DMS 273 (cell line): ENCODE data around the gene GAB2.
"Not testable (repeated sequence)": the region's sequence is repeated elsewhere in the genome, so short reads cannot be mapped to it uniquely, and the experiment has no call there.

Experiments
- DNase-seq: peaks from one replicate; lab custom pipeline; 2025; ENCODE audit not compliant: unreplicated experiment; lab: John Stamatoyannopoulos, UW

Gene GAB2

DNA sequence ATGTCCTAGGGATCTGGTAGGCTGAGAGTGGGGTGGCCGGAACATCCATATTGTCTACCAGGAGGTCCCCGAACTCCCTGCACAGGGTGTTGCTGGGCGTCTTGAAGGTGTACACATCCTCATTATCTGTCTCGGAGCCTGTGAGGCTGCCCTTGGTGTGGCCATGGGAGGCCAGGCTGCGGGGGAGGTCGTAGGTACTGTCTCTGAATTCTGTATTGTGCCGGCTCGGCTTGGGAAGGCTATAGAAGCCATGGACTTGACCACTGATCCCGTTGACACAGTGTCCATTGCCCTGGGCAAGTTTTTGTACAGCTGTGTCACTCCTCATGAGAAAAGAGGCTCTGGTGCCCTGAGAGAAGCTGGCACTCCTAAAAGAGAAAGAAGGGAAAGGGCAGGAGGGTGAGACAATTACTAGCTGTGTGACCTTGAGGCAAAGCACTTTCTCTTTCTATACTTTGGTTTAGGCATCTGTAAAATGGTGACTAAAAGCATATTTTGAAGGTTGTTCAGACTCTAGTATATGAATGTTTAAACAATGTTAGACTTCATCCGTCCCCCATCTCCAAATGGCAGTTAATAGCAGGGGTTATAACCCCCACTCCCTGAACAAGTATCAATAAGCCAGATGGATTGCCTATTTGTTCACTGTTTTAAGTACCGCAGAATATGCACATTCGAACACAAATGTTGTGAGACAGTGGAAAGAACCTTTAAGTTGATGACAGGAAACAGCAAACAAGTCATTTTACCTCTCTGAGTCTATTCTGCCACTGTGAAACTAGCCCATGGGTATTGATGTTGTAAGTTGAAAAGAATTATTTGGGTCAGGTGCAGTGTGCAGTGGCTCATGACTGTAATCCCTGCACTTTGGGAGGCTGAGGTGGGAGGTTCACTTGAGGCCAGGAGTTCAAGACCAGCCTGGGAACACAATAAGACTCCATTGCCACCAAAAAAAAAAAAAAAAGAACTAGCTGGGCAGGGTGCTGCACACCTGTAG, 190.6 kb downstream of the GAB2 start:
- DNase-seq: no peak

DNA sequence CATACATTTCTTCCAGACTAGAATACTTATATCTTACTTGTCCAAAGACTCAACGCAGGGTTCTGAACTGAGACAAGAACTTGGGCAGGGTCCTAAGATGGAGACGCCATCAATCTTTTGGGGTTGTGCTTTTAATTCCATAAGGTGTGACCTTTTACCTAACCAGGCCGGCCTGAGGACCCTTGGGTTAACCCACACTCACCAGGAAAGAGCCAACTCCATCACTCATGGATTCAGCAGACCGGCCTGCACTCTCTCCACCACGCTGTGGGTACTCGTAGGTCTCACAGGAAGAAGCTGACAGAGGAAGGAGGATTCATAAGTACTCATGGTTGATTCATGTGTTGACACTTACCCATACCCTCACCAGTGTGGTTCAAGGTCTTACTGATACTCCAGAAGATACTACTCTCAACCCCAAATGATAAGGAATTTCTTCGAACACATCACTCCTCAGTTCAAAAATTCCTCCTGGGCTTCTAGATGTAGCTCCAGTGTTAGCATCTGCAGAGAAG, 192.7 kb downstream of the GAB2 start:
- DNase-seq: no peak

DNA sequence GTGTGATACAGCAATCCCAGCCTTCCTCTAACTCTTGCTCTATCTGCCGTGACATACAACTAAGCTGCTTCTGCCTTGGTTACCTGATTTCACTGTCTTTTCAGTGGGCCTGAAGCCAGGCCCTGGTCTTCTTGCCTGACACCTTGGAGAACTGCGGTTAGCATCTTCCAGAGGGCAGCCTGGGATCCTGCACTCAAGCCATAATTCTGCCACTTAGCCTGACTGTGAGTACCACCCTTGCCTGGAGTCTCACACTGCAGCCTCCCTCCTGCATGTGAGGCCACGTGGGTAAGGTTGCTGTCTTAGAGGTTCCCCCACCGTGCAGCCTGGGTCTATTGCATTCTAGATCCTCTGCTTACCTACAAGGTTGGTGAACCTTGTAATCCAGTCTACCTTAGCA, 193.1 kb downstream of the GAB2 start:
- DNase-seq: no peak

DNA sequence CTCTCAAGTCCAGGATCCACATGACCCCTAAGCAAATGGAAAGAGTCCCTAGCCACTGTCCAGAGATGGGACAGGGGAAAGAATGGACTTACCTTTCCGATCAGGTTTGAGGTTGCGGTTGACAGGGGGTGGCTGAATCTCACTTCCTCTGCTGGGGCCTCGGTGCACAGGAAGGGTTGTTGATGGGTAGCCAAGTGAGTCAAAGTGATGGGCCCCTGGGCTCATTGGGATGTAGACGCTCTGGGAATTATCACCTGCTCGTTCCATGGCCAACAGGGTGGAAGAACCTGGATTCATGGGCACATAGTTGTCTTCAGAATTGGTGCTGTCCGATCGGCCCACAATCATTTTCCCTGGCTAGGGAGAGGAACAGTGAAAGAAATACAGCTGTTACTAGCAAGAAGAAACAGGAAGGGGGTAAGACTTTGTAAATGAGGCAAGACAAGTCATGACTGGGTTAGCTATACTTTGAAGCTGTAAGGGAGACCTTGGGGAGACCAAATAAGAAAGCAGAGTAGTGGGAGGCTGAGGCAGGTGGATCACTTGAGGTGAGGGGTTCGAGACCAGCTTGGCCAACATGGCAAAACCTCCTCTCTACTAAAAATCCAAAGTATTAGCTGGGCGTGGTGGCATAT, 194.2 kb downstream of the GAB2 start:
- no peak for DNase-seq

DNA sequence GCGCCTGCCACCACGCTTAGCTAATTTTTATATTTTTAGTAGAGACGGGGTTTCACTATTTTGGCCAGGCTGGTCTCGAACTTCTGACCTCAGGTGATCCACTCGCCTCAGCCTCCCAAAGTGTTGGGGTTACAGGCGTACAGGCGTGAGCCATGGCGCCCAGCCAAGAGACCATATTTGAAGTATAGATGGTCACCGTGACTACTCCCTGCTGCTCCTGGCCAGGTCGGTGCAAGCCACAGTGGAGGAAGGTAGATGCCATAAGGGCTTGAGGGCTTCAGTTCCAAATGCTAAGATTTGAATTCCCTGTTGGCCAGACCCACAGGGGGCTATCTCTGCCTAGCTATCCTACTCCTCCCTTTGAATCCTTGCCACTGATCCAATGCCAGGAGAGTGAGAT, 194.9 kb downstream of the GAB2 start:
- not testable (repeated sequence) for DNase-seq

DNA sequence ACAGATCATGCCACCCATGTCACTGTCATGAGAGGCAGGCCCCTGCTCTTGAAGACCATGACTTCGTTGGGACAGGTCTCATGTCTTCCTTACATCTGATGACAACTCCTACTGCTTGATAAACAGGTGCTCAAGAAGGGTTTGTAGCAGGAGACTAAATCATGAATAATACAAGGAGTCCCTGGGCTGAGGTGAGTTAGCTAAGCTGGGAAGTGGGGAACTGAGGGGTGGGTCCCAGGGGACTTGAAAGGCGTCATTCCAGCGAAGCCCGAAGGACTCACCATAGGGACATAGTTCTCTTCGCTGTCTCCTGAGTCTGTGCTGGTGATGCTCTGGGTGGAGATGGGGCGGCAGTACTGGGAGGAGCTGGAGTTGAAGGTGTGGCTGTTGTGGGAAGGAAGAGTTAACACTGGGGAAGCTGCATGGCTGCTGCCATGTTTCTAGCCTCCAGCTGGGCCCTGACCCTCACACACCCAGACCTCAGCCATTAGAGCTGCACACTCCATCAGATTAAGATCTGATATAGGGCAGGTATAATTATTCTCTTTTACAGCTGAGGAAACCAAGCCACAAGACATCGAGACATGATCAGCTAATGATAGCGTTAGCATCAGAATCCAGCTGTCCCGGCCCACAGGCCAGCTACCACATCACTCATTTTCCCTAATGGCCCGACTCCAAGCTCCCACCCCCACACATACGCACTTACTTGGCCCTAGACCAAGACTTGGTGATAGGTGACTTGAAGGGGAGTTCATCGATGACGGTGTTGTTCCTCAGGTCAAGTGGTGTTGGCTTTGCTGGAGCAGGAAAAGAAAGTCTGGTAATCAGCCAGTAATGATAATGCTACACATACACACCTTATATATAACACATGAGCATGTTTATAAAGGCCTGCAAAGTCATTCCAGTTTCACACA, 196.0 kb downstream of the GAB2 start:
- DNase-seq: no peak

DNA sequence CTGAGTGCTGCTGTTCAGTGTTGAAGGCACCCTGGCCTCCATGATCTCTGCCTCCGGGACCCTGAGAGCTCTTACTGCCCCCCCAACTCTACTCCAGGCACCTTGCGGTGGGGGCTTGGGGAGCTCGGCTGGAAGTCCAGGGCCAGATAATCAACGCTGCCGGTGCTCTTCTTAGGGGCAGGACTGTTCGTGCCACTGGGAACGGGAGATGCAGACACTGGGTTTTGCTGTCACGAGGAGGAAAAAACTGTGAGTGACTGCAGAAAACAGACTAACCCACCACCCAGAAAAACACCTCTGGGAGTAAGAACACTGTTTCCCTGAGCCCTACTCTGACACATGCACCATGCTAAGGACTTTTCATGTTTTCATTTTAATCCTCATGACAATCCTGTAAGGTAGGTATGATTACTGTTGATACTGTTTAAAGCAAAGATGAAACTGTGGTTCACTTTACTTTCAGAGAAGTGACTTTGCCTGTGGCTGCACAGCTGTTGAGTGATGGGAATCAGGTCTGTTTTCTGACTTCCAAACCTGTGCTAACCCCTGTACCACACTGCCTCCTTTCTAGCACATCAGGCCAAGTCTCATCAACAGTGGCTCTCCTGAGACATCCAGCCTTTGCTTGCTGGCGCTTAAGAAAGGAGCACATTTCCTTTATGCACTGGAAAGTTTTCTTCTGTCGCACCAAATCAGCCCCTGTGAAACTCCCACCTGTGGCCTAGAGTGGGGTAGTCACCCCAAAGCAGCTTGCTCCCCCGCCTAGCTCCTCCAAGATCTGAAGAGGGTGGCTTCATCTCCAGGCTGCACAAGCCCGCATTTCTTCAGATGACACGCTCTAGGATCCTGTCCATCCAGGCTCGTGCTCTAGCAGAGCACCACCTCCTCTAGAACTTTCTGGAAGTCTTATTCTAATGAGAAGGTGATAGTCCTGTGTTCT, 197.1 kb downstream of the GAB2 start:
- no peak for DNase-seq

DNA sequence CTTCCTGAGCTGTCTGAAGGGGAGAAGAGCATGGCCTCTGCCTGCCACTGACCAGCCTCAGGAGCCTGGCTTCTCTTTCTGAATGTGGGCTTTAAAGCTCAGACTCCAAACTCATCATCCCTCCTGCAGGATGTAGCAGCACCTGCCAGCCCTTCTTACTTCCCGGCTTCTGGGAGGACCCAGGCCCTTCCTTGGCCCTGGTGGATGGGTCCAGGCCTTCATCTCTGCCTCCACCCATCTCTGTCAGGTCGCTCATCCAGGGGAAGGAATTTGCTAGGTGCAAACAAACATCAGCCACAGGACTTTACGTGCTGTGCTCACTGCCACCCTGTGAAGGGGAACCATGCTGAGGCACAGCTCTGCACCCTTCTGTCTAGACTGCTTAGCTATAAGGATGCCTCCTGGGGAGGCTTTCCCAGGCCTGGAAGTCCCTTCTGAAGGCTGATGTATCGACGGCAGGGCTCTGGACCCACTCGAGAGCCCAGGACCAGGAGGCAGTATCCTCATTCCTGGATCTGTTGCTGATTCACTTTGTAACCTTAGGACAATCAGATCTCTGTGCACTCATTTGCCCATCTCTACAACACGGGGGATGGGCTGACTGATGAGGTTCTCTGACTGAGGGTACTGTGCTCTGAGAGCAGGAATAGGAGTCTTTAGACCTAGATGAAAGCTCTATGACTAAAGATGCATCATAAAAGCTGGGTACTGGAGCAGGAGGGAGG, 198.0 kb downstream of the GAB2 start:
- no peak for DNase-seq

DNA sequence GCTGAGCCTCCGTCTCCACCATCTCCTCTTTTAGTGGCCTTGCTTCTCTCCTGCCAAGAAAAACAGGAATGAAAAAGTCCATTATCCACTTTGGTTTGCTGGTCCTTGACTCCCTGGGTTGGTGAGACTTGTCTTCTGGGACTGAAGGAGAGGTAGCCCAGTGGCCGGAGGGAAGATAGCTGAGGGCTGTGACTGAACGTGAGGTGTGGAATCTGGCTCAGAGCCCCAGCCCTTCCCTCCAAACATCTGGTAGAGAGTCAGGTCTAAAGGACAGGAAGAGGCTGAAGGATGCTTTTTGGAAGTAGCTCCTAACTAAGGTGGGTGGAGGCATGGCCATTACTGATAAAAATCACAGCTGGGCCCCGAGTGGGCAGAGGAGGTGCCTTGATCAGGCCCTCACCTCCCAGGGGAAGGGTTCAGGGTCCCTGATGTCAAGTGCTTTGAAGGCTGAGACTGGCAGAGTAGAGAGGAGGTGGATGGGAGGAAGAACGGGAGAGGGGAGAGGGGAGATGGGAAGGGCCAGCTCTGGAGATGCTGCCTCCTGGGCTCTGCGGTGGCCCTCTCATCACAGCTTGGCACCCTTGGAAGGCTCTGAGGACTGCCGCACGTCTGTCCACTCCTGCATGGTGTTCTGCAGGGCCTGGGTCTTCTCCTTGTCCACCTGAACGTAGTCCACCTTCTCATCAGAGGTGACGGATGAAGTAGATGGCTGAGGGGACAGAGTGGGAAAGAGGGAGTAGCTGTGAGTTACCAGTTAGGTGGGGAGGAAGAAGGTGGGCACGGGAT, 198.7 kb downstream of the GAB2 start:
- DNase-seq: no peak

DNA sequence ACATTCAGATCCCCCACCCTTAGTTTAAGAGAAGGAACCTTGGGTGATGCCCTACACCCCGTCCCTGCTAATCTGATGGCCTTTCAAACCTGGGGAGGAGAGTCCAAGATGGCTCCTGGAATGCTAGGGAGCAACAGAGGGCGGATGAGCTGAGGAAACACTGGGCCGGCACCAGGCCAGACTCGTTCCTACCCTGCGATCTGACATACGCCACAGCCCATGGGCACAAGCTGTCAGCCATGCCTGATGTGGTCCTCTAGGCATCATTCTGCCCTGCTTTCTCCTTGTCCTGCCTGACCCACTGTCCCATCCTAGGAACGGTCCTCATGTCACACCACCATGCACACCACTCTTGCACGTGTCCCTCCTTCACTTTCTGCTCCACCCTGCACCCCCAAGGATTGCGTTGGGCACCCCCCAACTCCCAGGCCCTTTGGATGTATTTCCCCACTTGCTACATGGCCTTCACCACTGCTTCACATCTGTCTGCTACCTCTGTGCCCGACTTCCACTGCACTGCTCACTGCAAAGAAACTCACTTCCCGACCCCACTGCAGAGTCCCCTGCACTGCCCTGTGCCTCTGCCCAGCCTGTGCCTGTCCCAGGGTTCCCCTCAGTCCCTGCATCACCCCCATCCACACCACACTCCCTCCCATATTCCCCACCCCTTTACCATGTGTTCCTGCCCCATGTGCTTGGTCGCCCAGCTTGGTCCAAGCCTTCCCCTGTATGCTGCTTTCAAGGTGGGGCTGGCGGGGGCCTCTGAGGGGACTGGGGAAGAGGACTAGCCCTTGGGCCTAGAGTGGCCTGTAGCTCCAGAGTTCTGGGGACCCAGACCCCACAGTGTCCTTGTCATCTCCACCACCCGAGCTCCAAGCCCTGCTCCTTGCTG, 199.7 kb downstream of the GAB2 start:
- DNase-seq: no peak

DNA sequence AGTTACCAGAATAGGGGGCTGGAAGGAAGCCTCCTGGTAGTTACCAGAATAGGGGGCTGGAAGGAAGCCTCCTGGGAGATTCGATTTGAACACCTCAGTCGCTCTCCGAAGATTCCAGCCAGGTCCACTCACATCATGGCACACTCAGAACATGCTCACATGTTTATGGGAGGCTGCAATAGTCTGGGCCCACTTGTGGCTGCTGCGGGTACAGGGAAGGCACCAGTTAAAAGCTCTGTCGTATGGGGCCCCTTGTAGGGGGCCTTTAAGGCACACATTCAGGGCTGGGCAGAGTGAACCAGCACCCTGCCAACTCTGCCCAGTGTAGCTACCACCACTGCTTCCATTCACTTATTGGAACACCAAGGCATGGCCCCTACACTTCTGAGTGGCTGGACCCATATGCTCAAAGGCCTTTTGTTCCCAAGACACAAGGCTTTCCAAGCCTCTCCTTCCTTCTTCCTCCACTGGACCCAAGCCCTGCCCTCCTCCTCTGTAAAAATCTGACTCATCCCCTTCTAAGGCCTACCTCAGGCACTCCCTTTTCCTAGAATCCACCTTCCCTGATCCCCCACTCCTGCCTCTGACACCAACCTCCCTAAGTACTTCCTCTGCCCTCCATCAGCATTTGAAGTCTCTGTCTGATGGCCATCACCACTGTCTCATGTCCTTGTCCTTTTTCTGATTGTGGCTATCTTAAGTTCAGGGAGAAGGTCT, 200.9 kb downstream of the GAB2 start:
- no peak for DNase-seq

DNA sequence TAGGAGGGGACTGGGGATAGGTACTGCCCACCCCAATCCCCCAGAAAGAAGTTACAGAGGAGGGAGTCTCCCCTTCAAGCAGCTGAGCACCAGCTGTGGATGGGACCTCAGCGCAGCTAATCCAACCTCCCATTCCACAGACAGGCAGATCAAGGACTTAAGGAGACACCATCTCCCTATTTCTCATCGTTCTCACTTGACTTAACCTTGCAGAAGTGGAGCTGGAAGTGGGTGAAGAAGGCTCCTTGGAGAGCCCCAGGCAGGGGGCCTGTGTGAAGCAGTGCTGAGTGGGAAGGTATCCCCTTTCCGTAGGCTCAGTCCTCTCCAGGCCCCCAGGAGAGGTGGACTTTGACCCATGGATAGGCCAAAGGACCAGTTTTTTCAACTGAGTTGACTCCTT, 201.6 kb downstream of the GAB2 start:
- no peak for DNase-seq

DNA sequence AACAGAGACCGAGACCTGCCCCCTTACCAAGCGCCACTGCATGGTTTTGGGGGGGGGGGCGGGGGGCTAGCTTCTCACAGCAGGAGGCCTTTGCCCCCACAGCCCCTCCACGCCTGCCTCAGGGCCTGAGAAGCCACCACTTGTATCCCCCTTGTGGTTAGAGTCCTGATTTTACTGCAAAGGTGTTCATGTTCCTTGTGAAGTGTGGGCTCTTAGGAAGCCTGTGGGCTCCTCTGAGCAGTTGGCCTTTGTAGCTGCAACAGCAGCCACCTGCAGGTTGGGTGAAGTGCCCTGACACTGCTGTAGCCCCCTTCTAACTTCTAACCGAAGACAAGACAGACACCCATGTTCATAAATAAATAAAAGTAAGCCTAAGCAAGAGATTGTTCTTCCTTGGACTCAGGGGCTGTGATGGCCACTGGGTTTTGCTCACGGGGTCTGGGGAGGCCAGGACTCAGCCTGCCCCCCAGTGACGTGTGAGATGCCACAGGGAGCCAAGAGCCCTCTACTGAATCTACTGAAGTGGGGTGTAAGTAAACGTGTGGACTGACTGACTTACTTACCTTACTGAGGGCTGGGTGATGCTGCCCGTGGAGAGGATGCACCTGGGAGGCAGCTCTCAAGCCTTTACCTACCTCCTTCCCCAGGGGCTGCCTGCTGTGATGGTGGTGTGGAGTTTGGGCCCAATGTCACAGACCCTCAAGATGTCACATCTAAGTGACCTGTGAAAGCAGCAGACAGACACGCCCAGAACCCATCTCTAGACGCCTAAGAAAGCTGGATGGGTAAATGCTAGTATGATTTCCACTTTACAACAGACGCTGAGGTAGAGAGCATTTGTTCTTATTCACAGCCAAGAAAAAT, 203.1 kb downstream of the GAB2 start:
- no peak for DNase-seq

DNA sequence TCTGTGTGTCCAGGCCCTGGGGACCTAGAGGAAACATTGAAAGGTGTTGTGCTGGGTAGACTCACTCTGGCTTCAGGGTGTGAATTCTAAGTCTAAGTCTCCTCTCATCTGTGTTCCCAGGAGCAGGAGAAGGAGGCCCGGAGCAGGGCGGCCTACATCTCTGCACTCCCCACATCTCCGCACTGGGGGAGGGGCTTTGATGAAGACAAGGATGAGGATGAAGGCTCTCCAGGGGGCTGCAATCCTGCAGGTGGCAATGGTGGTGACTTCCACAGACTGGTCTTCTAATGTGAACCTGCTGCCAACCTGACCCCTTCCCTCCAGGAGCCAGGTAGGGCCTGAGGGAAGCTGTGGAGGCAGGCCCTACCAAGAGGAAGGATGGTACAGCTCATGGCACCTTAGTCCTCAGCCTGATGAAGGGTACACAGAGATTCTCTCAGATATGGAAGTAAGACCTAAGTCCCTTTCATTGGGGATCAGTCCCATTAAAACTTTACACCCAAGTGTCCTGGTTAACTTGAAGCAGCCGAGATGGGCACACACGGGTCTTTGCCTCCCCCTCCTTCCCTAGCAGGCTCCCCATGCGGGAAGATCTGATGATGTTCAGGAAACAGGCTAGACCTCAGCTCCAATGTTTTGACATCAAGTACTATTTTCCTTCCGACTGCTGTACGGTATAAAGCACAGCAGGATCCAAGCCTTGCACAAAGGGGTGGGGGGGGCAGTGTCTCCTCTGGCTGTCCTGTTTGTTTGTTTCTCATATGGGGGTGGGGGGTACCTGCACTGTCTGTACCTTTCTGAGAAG, 203.9 kb downstream of the GAB2 start:
- DNase-seq: no peak
